ENCODE data around the gene CCNK.
A peak's percentile ranks its signal among the peaks of the same experiment; 100 is the strongest.

Gene CCNK

DNA sequence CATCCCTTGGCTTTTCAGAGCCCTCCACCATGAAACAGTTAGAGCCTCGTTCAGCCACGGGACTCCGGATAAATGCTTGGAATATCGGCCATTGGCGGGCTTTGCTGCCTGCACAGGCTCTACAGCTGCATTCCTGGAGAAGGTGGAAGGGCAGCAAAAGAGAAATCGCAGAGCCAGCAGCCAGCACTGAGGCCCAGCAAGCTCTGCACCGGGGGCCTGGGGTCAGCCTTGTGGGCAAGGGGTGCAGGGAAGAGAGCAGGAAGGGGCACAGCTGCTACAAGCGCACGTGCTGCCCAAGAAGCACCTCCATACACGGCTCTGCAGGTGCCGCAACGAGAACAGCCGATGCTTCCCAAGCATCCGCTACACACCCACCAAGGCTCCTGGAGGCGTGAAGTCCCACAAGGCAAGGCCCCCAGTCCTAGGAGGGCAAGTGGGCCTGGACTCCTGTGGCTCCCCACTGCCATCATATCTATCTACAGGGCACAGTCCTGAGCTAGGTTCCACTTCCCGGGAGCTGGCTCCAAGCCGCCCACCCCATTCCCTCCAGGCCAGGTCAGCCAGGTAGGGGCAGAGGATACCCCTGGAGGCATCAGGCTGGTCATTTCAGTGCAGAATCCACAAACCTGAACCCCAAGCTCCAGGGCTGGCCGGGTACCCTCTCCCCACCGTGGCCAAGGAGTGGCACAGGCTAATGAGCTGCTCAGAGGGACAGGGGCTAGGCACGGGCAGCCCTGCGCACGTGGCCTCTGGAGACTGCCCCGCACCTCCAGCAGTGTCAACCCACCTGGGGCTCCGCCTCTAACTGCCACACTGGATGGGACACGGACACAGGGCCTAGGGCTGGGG is 40.2 kb downstream of the CCNK start:
- DNase-seq: no peak

- DNase-seq: no peak
Observed at GRCh38 chr14:99522025-99522401, 40.8 kb downstream of the CCNK start.

DNA sequence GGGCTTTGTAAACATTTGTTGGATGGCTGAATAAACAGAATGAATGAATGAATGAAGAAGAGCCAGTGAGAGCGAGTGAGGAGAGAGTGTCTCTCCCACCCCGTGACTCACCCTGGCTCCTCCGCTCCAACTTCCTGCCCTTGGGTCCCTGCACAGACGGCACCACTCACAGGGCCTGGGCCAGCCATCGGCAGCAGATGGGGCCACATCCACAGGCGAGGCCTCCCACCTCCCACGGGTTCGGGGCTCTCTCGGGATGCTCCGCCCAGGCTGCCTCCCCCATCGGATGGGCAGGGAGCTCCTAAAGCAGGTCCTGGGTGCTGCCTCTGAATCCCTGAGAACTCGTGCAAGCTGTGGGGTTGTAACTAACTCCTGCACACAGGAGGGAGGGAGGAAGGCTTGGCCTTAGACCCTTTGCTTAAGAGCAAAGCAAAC is 41.3 kb downstream of the CCNK start:
- DNase-seq: no peak

DNA sequence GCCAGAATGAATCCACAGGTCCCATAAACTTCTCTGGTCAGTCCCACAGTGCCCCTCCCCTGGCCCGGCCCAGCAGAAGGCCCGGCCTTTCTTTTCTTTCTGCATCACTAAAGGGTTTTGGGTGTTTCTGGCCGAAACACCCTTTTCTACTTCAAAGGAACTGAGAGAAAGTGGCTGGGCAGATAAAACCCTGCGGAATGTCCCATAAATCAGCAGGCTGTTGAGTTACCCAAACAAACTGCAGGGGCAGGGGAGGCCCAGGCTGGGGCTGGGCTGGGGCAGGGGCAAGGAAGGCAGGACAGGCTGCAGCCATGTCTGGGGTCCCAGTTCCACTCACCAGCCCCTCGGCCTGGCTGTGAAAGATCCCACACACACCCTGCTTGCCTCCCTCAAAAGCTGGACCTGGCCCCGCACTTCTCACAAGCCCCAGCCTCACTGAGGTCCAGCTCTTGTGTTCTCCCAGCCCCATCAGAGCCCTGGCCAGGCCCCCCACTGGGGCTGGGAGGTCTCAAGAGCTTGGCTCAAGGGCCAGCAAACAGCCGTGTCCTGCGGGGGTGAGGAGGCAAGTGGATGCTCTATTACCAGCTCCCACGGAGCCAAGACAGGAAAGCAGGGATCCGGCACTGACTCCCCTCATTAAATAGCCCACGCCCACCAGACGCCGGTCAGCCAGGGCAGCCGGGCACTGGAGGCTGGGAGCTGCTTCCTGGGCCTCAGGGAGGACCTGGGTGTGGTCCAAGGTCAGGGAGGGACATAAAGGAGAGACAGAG is 41.9 kb downstream of the CCNK start:
- DNase-seq: no peak

- DNase-seq: no peak
Observed at GRCh38 chr14:99523704-99524055, 42.5 kb downstream of the CCNK start.

DNA sequence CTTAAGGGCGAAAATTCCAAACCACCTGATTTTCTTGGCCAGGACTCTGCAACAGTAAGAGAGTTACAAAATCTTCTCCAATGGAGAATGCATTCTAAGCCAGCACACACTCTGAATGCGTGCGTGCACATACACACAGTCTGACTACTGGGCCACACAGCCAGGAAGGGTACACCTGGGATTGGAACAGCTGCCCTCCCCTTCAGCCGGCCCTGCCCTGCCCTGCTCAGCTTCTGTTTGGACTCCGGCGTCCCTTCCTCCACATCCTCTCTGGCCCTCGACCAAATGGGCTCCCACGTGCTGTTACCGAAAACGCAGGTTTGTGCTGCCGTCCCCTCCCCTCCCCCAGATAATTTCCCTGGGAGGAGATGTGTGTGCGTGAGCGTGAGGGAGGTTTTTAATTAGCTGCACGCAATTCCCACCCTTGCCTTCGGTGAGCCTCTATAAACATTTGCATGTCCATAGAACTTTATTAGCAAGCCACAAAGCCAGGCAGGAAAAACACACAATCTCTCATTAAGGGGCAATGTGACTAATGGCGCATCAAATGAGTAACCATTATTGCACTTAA is 43.0 kb downstream of the CCNK start:
- no peak for DNase-seq

GRCh38 chr14:99524804-99525698 is 43.8 kb downstream of the CCNK start:
- no peak for DNase-seq

DNA sequence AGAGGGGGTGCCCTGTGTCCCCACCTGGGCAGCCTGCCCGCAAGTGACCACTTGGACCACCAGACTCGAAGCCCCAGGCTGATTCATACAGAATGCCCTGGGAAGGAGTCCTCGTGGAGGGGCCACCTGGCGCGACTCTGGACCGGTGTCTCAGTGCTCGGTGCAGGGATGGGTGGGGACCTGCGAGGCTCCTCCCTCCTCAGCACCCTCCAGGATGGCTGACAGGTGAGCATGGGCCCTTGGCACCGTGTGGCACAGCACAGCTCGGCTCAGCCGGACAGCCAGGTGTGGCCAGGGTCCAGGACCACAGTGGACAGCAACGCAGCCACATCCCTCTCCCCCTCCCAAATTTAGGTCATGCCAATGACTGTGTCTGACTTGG is 44.5 kb downstream of the CCNK start:
- no peak for DNase-seq

- DNase-seq: no peak
Observed at GRCh38 chr14:99527026-99527425, 45.8 kb downstream of the CCNK start.

GRCh38 chr14:99527427-99528076 is 46.3 kb downstream of the CCNK start:
- DNase-seq: no peak

DNA sequence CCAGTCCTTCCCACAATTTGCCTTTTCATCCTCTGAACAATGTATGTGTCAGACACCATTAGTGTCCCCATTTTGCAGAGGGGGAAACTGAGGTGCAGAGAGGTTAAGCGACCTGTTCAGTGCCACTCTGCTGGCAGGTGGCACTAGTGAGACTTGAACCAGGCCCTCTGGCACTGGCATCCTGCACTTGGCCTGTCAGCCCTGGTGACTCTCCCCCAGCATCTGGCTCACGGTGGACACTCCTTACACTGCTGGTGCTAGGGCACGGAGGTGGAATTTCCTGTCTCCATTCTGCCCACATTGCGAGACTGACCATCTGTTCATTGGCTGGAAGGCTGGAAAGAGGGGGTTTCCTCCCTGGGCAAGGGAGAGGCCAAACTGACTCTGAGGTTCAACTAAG is 48.7 kb downstream of the CCNK start:
- DNase-seq: no peak

- no peak for DNase-seq
Observed at GRCh38 chr14:99530407-99531155, 49.4 kb downstream of the CCNK start.

- DNase-seq: peak; percentile 71
Observed at GRCh38 chr14:99531251-99532096, 50.3 kb downstream of the CCNK start.

DNA sequence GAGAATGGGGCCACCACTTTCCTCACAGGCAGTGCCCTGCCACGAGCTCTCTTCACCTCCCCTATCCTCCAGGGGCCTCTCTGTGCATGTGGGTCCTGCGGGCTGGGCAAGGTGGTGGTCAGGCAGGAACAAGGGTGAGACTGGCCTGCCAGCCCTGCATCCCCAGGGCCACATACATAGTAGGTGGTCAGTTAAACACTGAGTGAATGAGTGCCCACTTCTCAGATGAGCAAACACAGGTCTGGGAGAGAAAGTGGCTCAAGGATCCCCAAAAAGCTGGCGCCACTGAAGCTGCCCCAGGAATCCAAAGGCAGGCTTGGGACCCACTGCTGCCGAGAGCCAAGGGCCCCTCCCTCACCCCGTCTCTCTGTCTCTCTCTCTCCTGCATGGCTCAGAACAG is 51.1 kb downstream of the CCNK start:
- no peak for DNase-seq

DNA sequence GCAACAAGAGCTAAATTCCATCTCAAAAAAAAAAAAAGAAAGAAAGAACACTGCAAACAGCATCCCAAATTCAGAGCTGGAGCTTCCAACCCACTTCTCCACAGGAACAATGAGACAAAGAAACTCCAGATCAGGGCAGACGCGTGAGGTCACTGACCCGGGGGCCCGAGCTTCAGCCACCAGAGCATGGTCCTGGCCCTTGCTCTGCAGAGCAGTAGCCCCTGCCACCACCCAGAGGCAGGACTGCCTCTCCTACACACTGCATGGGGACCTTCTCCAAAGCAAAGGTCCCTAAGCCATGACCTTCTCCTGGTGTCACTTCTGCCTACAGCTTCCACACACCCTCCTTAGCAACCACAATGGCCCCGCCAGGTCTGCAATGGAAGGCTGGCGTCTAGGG is 53.1 kb downstream of the CCNK start:
- DNase-seq: peak; percentile 63

DNA sequence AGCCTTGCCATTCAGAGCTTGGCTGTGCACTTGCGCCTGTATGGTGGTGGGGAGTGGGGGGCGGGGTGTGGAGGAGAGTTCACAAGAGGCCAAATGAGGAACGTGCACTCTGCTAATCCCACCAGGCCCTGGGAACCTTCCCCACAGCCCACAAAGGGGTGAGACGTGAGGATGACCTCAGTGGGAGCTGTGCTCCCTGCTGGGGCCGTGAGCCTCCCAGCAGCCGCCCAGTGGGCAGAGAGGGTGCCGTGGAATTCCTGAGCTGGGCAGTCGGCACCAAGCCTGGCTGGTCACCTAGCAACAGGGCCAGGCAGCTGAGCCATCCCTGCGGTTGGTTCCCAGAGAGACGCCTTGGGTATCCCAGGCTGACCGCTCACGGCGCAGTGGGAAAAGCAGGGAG is 53.7 kb downstream of the CCNK start:
- peak; percentile 66 for DNase-seq

GRCh38 chr14:99535448-99535847 is 54.2 kb downstream of the CCNK start:
- no peak for DNase-seq

DNA sequence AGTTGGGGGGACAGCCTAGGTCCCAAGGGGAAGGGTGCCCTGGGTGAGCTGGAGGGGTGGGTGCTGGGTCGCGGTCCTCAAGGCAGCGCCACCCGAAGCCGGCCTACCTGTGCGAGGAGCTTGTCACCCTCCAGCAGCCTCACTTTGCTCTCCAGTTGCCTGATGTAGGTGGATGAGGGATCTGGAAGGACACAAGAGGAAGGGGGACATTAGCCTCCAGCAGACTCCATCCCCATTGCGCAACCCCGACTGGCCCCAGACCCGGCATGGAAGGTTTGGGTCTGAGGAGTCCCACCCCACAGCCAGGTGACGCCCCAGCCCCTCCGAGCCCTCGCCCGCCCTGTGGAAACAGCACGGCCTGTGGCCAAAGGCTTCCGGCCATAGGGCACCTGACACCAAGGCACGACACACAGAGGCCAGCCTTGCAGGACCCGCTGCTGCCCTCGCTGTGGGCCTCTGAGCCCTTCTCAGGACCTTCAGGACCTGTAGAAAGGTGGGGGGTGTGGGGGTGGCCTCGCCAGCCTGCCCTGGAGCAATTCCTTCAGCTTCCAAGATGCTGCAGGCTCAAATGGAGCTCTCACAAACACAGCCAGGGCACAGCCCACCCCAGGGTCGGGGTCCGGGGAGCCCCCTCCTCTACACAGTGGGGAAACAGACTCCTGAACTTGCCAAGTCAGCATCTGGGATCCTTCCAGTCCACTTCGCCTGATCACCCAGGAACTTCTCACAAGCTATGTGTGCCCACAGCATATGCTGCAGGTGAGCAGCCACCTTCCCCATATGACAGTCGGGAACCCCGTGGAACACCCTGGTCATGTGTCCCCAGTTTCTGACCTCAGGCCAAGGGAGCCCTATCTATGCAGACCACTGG is 54.9 kb downstream of the CCNK start:
- no peak for DNase-seq

DNA sequence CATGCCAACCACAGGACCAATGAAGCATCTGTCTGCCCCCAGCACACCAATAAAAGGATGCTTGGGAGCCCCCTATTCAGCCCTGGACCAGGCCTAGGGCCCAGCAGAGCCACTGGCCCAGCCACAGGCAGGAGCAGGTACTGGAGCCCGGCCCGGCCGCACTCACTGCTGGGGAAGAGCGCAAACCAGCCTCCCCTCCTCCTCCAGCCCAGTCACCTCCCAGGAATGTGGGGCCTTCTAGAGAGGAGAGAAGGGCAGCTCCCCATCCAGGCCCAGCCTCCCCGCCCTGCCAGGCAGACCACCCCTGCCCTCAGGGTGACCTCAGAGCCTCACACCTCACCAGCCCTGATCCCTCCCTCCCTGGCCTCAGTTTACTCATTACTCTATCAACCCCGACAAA is 56.2 kb downstream of the CCNK start:
- DNase-seq: peak; percentile 60

DNA sequence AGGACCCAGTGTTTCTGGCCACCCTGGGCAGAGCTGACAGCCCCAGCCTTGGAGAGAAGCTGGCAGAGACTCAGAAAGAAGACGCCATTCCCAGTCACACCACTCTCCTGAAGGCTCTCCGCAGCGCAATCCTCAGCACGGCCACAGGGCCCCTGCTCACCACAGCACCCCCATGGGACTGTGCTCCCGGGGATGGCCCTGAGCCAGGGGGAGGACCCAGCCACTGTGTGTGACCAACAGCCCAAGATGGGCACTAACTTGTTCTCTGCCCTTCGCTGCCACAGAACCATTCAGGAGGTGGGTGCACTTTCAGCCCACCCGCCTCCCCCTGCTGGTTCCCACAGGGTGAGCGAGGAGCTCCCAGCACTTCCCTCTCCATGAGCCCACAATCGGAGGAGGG is 57.1 kb downstream of the CCNK start:
- DNase-seq: no peak
